SK-N-SH treated with all-trans-retinoic acid at 6 μM for 48 hours (cell line): ENCODE results near the gene F5.

Experiments used
- ATAC-seq: fragments of 200-7000 bp; cut with Tn5 transposase; 3 replicates; pipeline ENCODE4 v1.9.1; 2020; ENCODE audit warnings: mild to moderate bottlenecking, moderate library complexity
- ARNTL ChIP-seq: fragments of 450-650 bp; formaldehyde crosslinking; IDR thresholded peaks from 2 replicates; pipeline ENCODE4 v1.5.0; 2020; ENCODE audit warnings: low read depth, mild to moderate bottlenecking, moderate library complexity, borderline replicate concordance
- BACH2 ChIP-seq: fragments of 250-450 bp; sonication (Bioruptor Pico); IDR thresholded peaks from 2 replicates; pipeline ENCODE4 v1.9.0; 2021; ENCODE audit warnings: mild to moderate bottlenecking, borderline replicate concordance
- CREB5 ChIP-seq: fragments of 250-450 bp; sonication (Bioruptor Pico); IDR thresholded peaks from 2 replicates; pipeline ENCODE4 v1.5.1; 2020; ENCODE audit warnings: low read depth, mild to moderate bottlenecking, moderate library complexity
- CSDC2 ChIP-seq: fragments of 250-450 bp; sonication (Bioruptor Pico); IDR thresholded peaks from 2 replicates; pipeline ENCODE4 v1.5.0; 2020; ENCODE audit warnings: mild to moderate bottlenecking, moderate library complexity
- ESRRG ChIP-seq: fragments of 250-450 bp; sonication (Bioruptor Pico); IDR thresholded peaks from 2 replicates; pipeline ENCODE4 v1.6.1; 2021; ENCODE audit warnings: mild to moderate bottlenecking
- GLIS3 ChIP-seq: fragments of 250-450 bp; sonication (Bioruptor Pico); IDR thresholded peaks from 2 replicates; pipeline ENCODE4 v1.5.0; 2020; ENCODE audit warnings: mild to moderate bottlenecking, moderate library complexity
- ISL1 ChIP-seq: fragments of 250-450 bp; sonication (Bioruptor Pico); IDR thresholded peaks from 2 replicates; pipeline ENCODE4 v2.1.2; 2022; ENCODE audit warnings: mild to moderate bottlenecking, moderate library complexity
- OSR1 ChIP-seq: fragments of 250-450 bp; sonication (Bioruptor Pico); IDR thresholded peaks from 2 replicates; pipeline ENCODE4 v1.8.0; 2022; ENCODE audit warnings: moderate library complexity, mild to moderate bottlenecking, inconsistent platforms
- PATZ1 ChIP-seq: fragments of 250-450 bp; sonication (Bioruptor Pico); IDR thresholded peaks from 2 replicates; pipeline ENCODE4 v1.8.0; 2020; ENCODE audit warnings: mild to moderate bottlenecking, moderate library complexity, borderline replicate concordance
- PPARA ChIP-seq: fragments of 250-450 bp; sonication (Bioruptor Pico); IDR thresholded peaks from 2 replicates; pipeline ENCODE4 v1.5.0; 2020; ENCODE audit warnings: mild to moderate bottlenecking, borderline replicate concordance
- RARB ChIP-seq: fragments of 250-450 bp; sonication (Bioruptor Pico); IDR thresholded peaks from 2 replicates; pipeline ENCODE4 v1.8.0; 2021; ENCODE audit warnings: mild to moderate bottlenecking, moderate library complexity
- SNAI2 ChIP-seq: fragments of 250-450 bp; sonication (Bioruptor Pico); IDR thresholded peaks from 2 replicates; pipeline ENCODE4 v1.5.0; 2020; ENCODE audit warnings: mild to moderate bottlenecking, moderate library complexity
- TCF4 ChIP-seq: fragments of 250-450 bp; sonication (Bioruptor Pico); IDR thresholded peaks from 2 replicates; pipeline ENCODE4 v1.8.0; 2021; ENCODE audit warnings: mild to moderate bottlenecking, moderate library complexity, borderline replicate concordance
- TOX ChIP-seq: fragments of 250-450 bp; sonication (Bioruptor Pico); IDR thresholded peaks from 2 replicates; pipeline ENCODE4 v1.8.0; 2021; ENCODE audit warnings: mild to moderate bottlenecking, moderate library complexity, borderline replicate concordance
- TSHZ2 ChIP-seq: fragments of 250-450 bp; sonication (Bioruptor Pico); IDR thresholded peaks from 2 replicates; pipeline ENCODE4 v1.5.0; 2020; ENCODE audit warnings: mild to moderate bottlenecking, moderate library complexity
- ZC3H10 ChIP-seq: fragments of 250-450 bp; sonication (Bioruptor Pico); IDR thresholded peaks from 2 replicates; pipeline ENCODE4 v1.5.1; 2021; ENCODE audit warnings: mild to moderate bottlenecking, moderate library complexity
- ZFP3 ChIP-seq: fragments of 250-450 bp; sonication (Bioruptor Pico); IDR thresholded peaks from 2 replicates; pipeline ENCODE4 v1.5.0; 2020; ENCODE audit warnings: mild to moderate bottlenecking, moderate library complexity
- ZFP30 ChIP-seq: fragments of 450-650 bp; formaldehyde crosslinking; IDR thresholded peaks from 2 replicates; pipeline ENCODE4 v1.5.0; 2022; ENCODE audit warnings: mild to moderate bottlenecking, moderate library complexity
- ZNF565 ChIP-seq: fragments of 450-650 bp; formaldehyde crosslinking; conservative IDR thresholded peaks from 2 replicates; pipeline ENCODE4 v1.5.0; 2020; ENCODE audit warnings: low read depth, mild to moderate bottlenecking, moderate library complexity
- ZNF70 ChIP-seq: fragments of 450-650 bp; formaldehyde crosslinking; IDR thresholded peaks from 2 replicates; pipeline ENCODE4 v1.5.0; 2020; ENCODE audit warnings: mild to moderate bottlenecking, moderate library complexity
- ZNF8 ChIP-seq: fragments of 450-650 bp; formaldehyde crosslinking; IDR thresholded peaks from 2 replicates; pipeline ENCODE4 v1.5.0; 2020; ENCODE audit warnings: mild to moderate bottlenecking, moderate library complexity
- TF ChIP-seq, protein P1 (sequence below): fragments of 250-450 bp; sonication (Bioruptor Pico); IDR thresholded peaks from 2 replicates; pipeline ENCODE4 v1.5.1; 2021; ENCODE audit warnings: mild to moderate bottlenecking, moderate library complexity
- TF ChIP-seq, protein P2 (sequence below): fragments of 250-450 bp; sonication (Bioruptor Pico); IDR thresholded peaks from 2 replicates; pipeline ENCODE4 v1.8.0; 2021; ENCODE audit warnings: low read depth, mild to moderate bottlenecking, moderate library complexity, borderline replicate concordance

Gene F5

DNA sequence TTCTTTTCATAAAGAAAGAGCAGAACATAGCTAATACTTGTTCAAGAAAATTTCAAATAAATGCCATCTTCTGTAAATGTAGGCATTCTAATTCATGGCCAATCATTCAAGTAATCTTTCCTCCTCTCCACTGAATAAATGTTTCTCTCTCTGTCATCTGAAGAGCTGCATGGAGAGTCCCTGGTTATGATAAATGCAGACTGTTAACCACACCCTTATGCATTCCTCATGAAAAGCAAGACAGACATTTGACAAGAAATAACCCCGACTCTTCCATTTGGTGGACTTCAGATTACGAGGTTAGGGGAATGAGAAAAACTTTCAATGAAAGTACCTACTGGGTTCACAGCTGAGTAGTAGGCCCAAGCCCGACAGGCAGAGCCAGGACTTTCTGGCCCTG lies 55.8 kb downstream of the F5 start:
- ATAC-seq = no peak
- TF ChIP-seq ARNTL (no peak), PATZ1 (no peak), ESRRG (CRISPR knock-in tag) (no peak), CSDC2 (CRISPR knock-in tag) (no peak), ZNF8 (no peak), BACH2 (no peak), ZFP3 (CRISPR knock-in tag) (no peak), ZFP30 (CRISPR knock-in tag) (no peak), SNAI2 (CRISPR knock-in tag) (no peak), CREB5 (no peak), ZNF70 (CRISPR knock-in tag) (no peak), RARB (CRISPR knock-in tag) (no peak), TOX (CRISPR knock-in tag) (no peak), ZNF565 (no peak), GLIS3 (CRISPR knock-in tag) (no peak), TCF4 (CRISPR knock-in tag) (no peak)
- TF ChIP-seq, protein P1, sequence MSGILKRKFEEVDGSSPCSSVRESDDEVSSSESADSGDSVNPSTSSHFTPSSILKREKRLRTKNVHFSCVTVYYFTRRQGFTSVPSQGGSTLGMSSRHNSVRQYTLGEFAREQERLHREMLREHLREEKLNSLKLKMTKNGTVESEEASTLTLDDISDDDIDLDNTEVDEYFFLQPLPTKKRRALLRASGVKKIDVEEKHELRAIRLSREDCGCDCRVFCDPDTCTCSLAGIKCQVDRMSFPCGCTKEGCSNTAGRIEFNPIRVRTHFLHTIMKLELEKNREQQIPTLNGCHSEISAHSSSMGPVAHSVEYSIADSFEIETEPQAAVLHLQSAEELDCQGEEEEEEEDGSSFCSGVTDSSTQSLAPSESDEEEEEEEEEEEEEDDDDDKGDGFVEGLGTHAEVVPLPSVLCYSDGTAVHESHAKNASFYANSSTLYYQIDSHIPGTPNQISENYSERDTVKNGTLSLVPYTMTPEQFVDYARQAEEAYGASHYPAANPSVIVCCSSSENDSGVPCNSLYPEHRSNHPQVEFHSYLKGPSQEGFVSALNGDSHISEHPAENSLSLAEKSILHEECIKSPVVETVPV = no peak
- TF ChIP-seq, protein P2, sequence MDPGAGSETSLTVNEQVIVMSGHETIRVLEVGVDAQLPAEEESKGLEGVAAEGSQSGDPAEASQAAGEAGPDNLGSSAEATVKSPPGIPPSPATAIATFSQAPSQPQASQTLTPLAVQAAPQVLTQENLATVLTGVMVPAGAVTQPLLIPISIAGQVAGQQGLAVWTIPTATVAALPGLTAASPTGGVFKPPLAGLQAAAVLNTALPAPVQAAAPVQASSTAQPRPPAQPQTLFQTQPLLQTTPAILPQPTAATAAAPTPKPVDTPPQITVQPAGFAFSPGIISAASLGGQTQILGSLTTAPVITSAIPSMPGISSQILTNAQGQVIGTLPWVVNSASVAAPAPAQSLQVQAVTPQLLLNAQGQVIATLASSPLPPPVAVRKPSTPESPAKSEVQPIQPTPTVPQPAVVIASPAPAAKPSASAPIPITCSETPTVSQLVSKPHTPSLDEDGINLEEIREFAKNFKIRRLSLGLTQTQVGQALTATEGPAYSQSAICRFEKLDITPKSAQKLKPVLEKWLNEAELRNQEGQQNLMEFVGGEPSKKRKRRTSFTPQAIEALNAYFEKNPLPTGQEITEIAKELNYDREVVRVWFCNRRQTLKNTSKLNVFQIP (CRISPR knock-in tag) = no peak
- TF ChIP-seq, all 23 proteins: peak for 0

DNA sequence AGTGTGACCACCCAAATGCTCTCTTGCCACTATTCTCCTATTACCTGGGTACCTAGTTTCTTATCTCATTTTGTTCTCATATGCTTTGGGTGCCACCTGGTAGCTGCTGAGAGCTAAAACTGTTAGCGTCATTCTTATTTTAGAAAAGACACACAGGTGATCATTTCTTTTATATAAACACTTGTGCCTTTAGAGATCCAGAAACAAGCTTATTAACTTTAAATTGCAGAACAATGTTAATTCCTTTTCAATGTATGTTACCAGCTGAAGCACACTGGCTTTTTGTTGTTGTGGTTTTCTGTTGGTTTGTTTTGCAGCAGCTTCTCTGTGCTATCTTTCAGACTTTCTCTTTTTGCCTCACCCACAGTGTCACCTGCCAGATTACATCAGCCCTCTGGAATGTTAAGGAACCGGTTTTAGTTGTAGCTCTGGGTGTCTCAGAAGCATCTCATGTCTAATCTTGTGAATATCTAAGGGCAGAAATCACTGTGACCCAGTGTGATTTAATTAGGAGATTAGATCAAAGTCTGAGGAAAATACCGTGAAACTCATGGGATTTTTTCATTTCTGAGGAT lies 57.1 kb downstream of the F5 start:
- ATAC-seq = peak; percentile 71
- no peak for TF ChIP-seq ZC3H10 (CRISPR knock-in tag)
- no peak for TF ChIP-seq SNAI2 (CRISPR knock-in tag)
- no peak for TF ChIP-seq ZFP30 (CRISPR knock-in tag)

GRCh38 chr1:169528215-169529067 lies 57.8 kb downstream of the F5 start:
- no peak for ATAC-seq
- TF ChIP-seq PPARA (CRISPR knock-in tag) = no peak
- TF ChIP-seq TOX (CRISPR knock-in tag) = no peak
- TF ChIP-seq ZNF565 = no peak
- TF ChIP-seq PATZ1 = no peak
- no peak for TF ChIP-seq ZNF8
- TF ChIP-seq GLIS3 (CRISPR knock-in tag) = no peak
- TF ChIP-seq OSR1 (CRISPR knock-in tag) = no peak
- TF ChIP-seq, protein P2 (CRISPR knock-in tag) = no peak
- no peak for TF ChIP-seq ISL1 (CRISPR knock-in tag)
- TF ChIP-seq, protein P1 = no peak
- TF ChIP-seq CSDC2 (CRISPR knock-in tag) = no peak
- TF ChIP-seq TSHZ2 = no peak
- TF ChIP-seq ARNTL = no peak
